ENCODE results near the gene MTCH2.

DNA sequence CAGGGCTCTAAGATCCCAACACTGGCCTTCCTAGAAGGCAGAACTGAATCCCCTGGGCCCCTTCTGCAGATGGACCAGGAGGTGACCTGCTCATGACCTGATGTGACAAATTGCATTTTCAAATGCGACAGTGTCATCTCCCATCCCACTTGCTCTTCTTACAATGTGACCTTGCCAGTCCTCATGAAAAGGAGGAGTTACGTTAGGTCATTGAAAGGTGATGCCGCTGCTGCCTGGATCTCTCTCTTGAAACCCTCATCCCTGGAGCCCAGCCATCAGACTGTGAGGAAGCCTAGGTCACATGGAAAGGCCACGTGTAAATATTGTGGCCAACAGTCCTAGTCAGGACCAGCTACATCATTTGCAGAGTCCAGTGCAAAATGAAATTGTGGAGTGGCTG, 42.5 kb downstream of the MTCH2 start:
- TF ChIP-seq ZNF416 (CRISPR knock-in tag; IDR thresholded peaks at IDR 0.05) (no peak), SMAD3 (CRISPR knock-in tag; IDR thresholded peaks at IDR 0.05; ENCODE audit: borderline replicate concordance) (no peak), ATF3 (CRISPR knock-in tag; conservative IDR thresholded peaks at IDR 0.05) (no peak), RELA (CRISPR knock-in tag; IDR thresholded peaks at IDR 0.05; ENCODE audit: borderline replicate concordance) (no peak)
- TF ChIP-seq, protein P1, sequence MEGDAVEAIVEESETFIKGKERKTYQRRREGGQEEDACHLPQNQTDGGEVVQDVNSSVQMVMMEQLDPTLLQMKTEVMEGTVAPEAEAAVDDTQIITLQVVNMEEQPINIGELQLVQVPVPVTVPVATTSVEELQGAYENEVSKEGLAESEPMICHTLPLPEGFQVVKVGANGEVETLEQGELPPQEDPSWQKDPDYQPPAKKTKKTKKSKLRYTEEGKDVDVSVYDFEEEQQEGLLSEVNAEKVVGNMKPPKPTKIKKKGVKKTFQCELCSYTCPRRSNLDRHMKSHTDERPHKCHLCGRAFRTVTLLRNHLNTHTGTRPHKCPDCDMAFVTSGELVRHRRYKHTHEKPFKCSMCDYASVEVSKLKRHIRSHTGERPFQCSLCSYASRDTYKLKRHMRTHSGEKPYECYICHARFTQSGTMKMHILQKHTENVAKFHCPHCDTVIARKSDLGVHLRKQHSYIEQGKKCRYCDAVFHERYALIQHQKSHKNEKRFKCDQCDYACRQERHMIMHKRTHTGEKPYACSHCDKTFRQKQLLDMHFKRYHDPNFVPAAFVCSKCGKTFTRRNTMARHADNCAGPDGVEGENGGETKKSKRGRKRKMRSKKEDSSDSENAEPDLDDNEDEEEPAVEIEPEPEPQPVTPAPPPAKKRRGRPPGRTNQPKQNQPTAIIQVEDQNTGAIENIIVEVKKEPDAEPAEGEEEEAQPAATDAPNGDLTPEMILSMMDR (IDR thresholded peaks at IDR 0.05): no peak

All from WTC11 (cell line).